Gastrocnemius medialis (tissue), 4 donors: ENCODE measurements around the gene WNT3. TPM values are rescaled to one million over a fixed set of nuclear protein-coding genes. Genes with fewer than 3 reads are reported as not detected.

Experiments
- ATAC-seq, 2 donors: fragments of 150-250 bp; one replicate each; pipeline ENCODE4 v1.9.1; 2016
- DNase-seq, 2 donors: peaks; one replicate each; pipeline ENCODE4 v3.0.0-alpha.2; 2019
- H3K27ac ChIP-seq, 4 donors: fragments of 200-600 bp; sonication (generic); 1 replicate in 1 of 4; 2 replicates in 3 of 4; pipeline ENCODE4 v1.5.1; 2016 to 2018; ENCODE audit warnings: mild to moderate bottlenecking in 2 of 4, moderate library complexity in 1 of 4
- H3K27me3 ChIP-seq, 3 donors: fragments of 200-600 bp; sonication (generic) in 2 of 3; 1 replicate in 1 of 3; 2 replicates in 2 of 3; pipeline versions ENCODE4 v1.5.1 to v1.6.0; 2016 to 2019; ENCODE audit warnings: mild to moderate bottlenecking in 1 of 3, moderate library complexity in 1 of 3
- H3K36me3 ChIP-seq, 2 donors: fragments of 200-600 bp; sonication (generic) in 1 of 2; one replicate each; pipeline ENCODE4 v1.5.1; 2017 to 2018
- H3K4me1 ChIP-seq, 2 donors: fragments of 200-600 bp; sonication (generic) in 1 of 2; one replicate each; pipeline ENCODE4 v1.5.1; 2016 to 2017; ENCODE audit warnings: mild to moderate bottlenecking in 2 of 2
- H3K4me3 ChIP-seq, 4 donors: fragments of 200-600 bp; sonication (generic) in 3 of 4; 1 replicate in 1 of 4; 2 replicates in 3 of 4; pipeline ENCODE4 v1.5.1; 2016 to 2019; ENCODE audit warnings: mild to moderate bottlenecking in 2 of 4
- H3K9me3 ChIP-seq, 3 donors: fragments of 200-600 bp; sonication (generic) in 2 of 3; 1 replicate in 1 of 3; 2 replicates in 2 of 3; pipeline ENCODE4 v1.5.1; 2016 to 2019
- CTCF ChIP-seq, 5 experiments: fragments of 450-650 bp in 3 of 5; fragments of 200-600 bp in 2 of 5; sonication (generic) in 2 of 5; IDR thresholded peaks in 4 of 5; conservative IDR thresholded peaks in 1 of 5; 1 replicate in 4 of 5; 2 replicates in 1 of 5; pipeline ENCODE4 v1.5.1; 2016 to 2019; ENCODE audit warnings: antibody characterized with exemption in 5 of 5, mild to moderate bottlenecking in 3 of 5, moderate library complexity in 3 of 5
- POLR2A ChIP-seq, 2 donors: fragments of 450-650 bp; IDR thresholded peaks; one replicate each; pipeline ENCODE4 v1.6.1; 2017; ENCODE audit warnings: antibody characterized with exemption in 2 of 2, mild to moderate bottlenecking in 2 of 2, moderate library complexity in 2 of 2
- in situ Hi-C, 4 donors: fragments of 200-750 bp; cut with MboI; loops; one replicate each; pipeline versions ENCODE4 v1.15.0 to v1.8.0; 2017; ENCODE audit warnings: low sequenced_read_pairs in 4 of 4
- intact Hi-C: fragments of 100-400 bp; cut with DNase I; formaldehyde crosslinking; loops from one replicate; pipeline ENCODE4 v1.15.1; 2023; ENCODE audit warnings: low total_unique reads
- total RNA-seq, 4 donors: library from RNA; depleted of rRNA; stranded (reverse); fragments of >200 nt; gene quantifications; one replicate each; pipeline versions ENCODE4 v1.1.0 to v1.2.3, GENCODE V29; 2016

Gene WNT3
- total RNA-seq, 4 donors from 2014 or later, result 0.19 TPM; not detected in 3

GRCh38 chr17:46742565-46743270, 75.8 kb downstream of the WNT3 start:
- no peak for DNase-seq
- Histone ChIP-seq H3K4me3 (no peak overlapping the region), H3K27me3 (no peaks in the 10 kb centered on the region), H3K27ac (no peak overlapping the region), H3K36me3 (peaks cover 0 to 15% of the 10 kb centered on the region in 2 donors), H3K4me1 (no peaks in the 10 kb centered on the region), H3K9me3 (no peaks in the 10 kb centered on the region)
- TF ChIP-seq POLR2A (IDR thresholded peaks at IDR 0.05) (no peak), CTCF (IDR thresholded peaks at IDR 0.05 in 4 of 5, conservative IDR thresholded peaks at IDR 0.05 in 1 of 5) (no peak)
- ATAC-seq, result no peak
- in situ Hi-C loops (no loop called here), intact Hi-C loops (no loop called here)

GRCh38 chr17:46741122-46741730, 77.3 kb downstream of the WNT3 start:
- no peak for ATAC-seq
- TF ChIP-seq CTCF (IDR thresholded peaks at IDR 0.05 in 4 of 5, conservative IDR thresholded peaks at IDR 0.05 in 1 of 5) (no peak), POLR2A (IDR thresholded peaks at IDR 0.05) (no peak)
- H3K9me3 ChIP-seq, result no peaks in the 10 kb centered on the region
- no peaks in the 10 kb centered on the region for H3K27me3 ChIP-seq
- H3K4me1 ChIP-seq, result no peaks in the 10 kb centered on the region
- in situ Hi-C loops (no loop called here), intact Hi-C loops (no loop called here)
- H3K36me3 ChIP-seq, result peaks cover 0 to 15% of the 10 kb centered on the region in 2 donors
- no peak for DNase-seq
- H3K27ac ChIP-seq, result no peak overlapping the region
- no peak overlapping the region for H3K4me3 ChIP-seq

GRCh38 chr17:46739982-46740381, 78.5 kb downstream of the WNT3 start:
- Histone ChIP-seq H3K4me1 (no peaks in the 10 kb centered on the region), H3K4me3 (no peak overlapping the region), H3K9me3 (no peaks in the 10 kb centered on the region), H3K36me3 (peaks cover 0 to 15% of the 10 kb centered on the region in 2 donors), H3K27ac (no peak overlapping the region), H3K27me3 (no peaks in the 10 kb centered on the region)
- TF ChIP-seq POLR2A (IDR thresholded peaks at IDR 0.05) (no peak), CTCF (IDR thresholded peaks at IDR 0.05 in 4 of 5, conservative IDR thresholded peaks at IDR 0.05 in 1 of 5) (no peak)
- DNase-seq (no peak), ATAC-seq (no peak)
- in situ Hi-C loops (no loop called here), intact Hi-C loops (no loop called here)

- Histone ChIP-seq H3K36me3 (peaks cover 0 to 18% of the 10 kb centered on the region in 2 donors), H3K4me1 (no peaks in the 10 kb centered on the region), H3K27me3 (no peaks in the 10 kb centered on the region), H3K4me3 (no peak overlapping the region), H3K9me3 (no peaks in the 10 kb centered on the region), H3K27ac (no peak overlapping the region)
- in situ Hi-C loops, result no loop called here
- DNase-seq (no peak), ATAC-seq (no peak)
- intact Hi-C loops, result no loop called here
- TF ChIP-seq CTCF (IDR thresholded peaks at IDR 0.05 in 4 of 5, conservative IDR thresholded peaks at IDR 0.05 in 1 of 5), result no peak
- TF ChIP-seq POLR2A (IDR thresholded peaks at IDR 0.05), result no peak
Observed at GRCh38 chr17:46738544-46738943, 79.9 kb downstream of the WNT3 start.
